Small intestine (tissue), 7 donors: ENCODE results near the gene SSBP4. TPM values are rescaled to one million over a fixed set of nuclear protein-coding genes. Genes with fewer than 3 reads are reported as not detected.
A peak's percentile ranks its signal among the peaks of the same experiment; 100 is the strongest.

Source experiments
- DNase-seq, 2 donors: peaks; one replicate each; pipeline versions ENCODE4 v3.0.0 to v3.0.0-alpha.2; 2013
- FAIRE-seq: peaks from 2 replicates; lab custom pipeline; 2012; peaks lifted over from hg19 to GRCh38; lab: Jason Lieb, UNC
- H3K27ac ChIP-seq, 3 donors: one replicate each; pipeline ENCODE4 v1.5.1; 2013; ENCODE audit warnings: low read length in 2 of 3, mild to moderate bottlenecking in 2 of 3, control low read depth in 1 of 3, inconsistent platforms in 1 of 3, low read depth in 1 of 3, moderate library complexity in 1 of 3
- H3K27me3 ChIP-seq, 3 donors: one replicate each; pipeline ENCODE4 v1.6.1; 2013; ENCODE audit warnings: low read length in 3 of 3, inconsistent platforms in 1 of 3; ENCODE audit not compliant: control insufficient read depth in 3 of 3, insufficient read depth in 3 of 3
- H3K36me3 ChIP-seq, 3 donors: one replicate each; pipeline ENCODE4 v1.6.1; 2013; ENCODE audit warnings: low read length in 3 of 3, inconsistent platforms in 1 of 3, low read depth in 1 of 3, mild to moderate bottlenecking in 1 of 3, moderate library complexity in 1 of 3; ENCODE audit not compliant: control insufficient read depth in 3 of 3, insufficient read depth in 2 of 3
- H3K4me1 ChIP-seq, 3 donors: one replicate each; pipeline ENCODE4 v1.6.1; 2013; ENCODE audit warnings: low read length in 2 of 3, inconsistent platforms in 1 of 3, low read depth in 1 of 3, mild to moderate bottlenecking in 1 of 3, moderate library complexity in 1 of 3; ENCODE audit not compliant: control insufficient read depth in 3 of 3, insufficient read depth in 2 of 3
- H3K4me3 ChIP-seq, 3 donors: one replicate each; pipeline ENCODE4 v1.5.1; 2013; ENCODE audit warnings: low read length in 3 of 3, control low read depth in 1 of 3, inconsistent platforms in 1 of 3, low read depth in 1 of 3, mild to moderate bottlenecking in 1 of 3, moderate library complexity in 1 of 3
- H3K9me3 ChIP-seq, 2 donors: one replicate each; pipeline ENCODE4 v1.6.1; 2013; ENCODE audit warnings: low read depth in 1 of 2, low read length in 1 of 2; ENCODE audit not compliant: control insufficient read depth in 2 of 2, insufficient read depth in 1 of 2
- WGBS, 3 donors: extraction: QIAGEN DNeasy Blood & Tissue Kit; methylation state at CpG; one replicate each; pipeline ENCODE4 v1.1.7; 2013; 5-methylcytosine and 5-hydroxymethylcytosine counted together
- polyA plus RNA-seq, 4 donors: library from polyadenylated mRNA; stranded (reverse) in 3 of 4; unstranded in 1 of 4; fragments of 200-250 nt in 3 of 4; fragments of 120-200 nt in 1 of 4; gene quantifications; one replicate each; pipeline versions ENCODE4 v1.2.1 to v1.2.3, GENCODE V29; 2013
- donor health status: healthy with polysubstance abuse.
- donor health status: control.
- donor health status: control.
- donor health status: Bipolar disorder and iron deficiency.
- donor health status: healthy.

The SSBP4 gene
- polyA plus RNA-seq, 4 donors = 15.9 to 117 (median 44.2) TPM

DNA sequence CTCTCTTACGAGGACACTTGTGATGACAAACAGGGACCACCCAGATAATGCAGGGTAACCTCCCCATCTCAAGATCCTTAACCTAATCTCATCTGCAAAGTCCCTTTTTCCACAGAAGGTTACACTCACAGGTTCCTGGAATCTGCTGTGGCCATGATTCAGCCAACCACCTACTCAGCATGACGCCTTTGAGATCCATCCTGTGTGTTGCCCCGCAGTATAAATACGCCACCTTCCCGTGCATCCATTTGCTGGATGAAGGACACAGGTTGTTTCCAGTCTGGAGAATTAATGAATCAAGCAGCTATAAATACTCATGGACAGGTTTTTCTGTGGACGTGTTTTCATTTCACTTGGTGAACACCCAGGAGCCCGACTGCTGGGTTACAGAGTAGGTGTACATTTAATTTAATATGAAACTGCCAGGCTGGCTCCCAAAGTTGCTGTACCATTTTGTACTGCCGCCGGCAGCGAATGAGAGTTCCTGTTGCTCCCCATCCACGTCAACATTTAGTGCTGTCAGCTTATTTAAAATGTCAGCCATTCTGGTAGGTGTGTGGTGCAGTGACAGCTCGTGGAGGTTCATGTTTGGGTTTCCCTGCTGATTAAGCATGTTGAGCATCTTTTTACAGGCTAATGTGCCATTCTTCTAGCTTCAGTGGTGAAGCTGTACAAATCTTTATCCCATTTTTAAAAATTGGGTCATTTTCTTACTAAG is 62.5 kb downstream of the SSBP4 start:
- FAIRE-seq (no peak), DNase-seq (no peak)

DNA sequence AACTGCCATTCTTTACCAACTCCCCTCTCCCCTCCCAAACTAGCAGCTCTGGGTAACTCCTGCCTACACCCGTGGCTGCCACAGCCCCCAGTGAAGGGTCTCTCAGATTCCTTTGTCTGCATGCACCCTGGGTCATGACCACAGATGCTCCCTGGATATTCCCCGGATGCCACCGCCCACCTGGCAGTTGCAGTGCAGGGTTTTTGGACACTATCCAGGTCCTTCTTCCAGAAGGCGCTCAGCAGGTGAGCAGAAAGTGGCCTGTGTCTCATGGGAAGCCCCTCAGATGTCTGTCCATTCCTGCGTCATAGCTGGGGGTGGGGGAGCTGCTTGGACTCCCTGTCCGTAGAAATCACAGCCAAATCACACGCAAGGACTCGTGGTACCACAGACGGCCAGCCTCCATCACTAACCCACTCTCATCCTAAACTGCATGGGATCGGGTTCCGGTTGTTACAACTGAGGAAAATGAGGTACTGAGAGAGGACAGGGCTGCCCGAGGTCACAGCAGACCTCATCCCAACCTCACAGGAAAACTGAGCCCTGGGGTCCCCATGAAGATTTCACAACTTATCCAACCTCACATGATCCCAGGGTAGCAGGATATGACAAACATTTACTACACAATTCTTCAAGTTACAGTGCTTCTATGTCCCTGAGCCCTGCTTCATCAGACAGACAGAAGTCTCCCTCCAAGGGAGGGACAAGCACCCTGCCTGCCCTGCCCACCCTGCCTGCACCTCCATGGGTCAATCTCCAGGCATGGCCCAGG is 64.1 kb downstream of the SSBP4 start:
- no peaks in the 10 kb centered on the region for H3K27me3 ChIP-seq
- FAIRE-seq = no peak
- H3K9me3 ChIP-seq = no peaks in the 10 kb centered on the region
- no peak overlapping the region for H3K4me3 ChIP-seq
- peak overlapping the region in 1 of 3 donors; percentile 29 for H3K27ac ChIP-seq
- no peak for DNase-seq
- H3K4me1 ChIP-seq = peaks cover 11 to 32% (median 25%) of the 10 kb centered on the region in 3 donors
- 59 to 72% (median 71%) methylated on average over 12 of the region's 12 CpGs for WGBS, 3 donors
- H3K36me3 ChIP-seq = peaks cover 0 to 28% (median 0%) of the 10 kb centered on the region in 3 donors

More for the DNA sequence above, 62.5 kb downstream of the SSBP4 start:
- H3K4me1 ChIP-seq = peaks cover 7 to 29% (median 22%) of the 10 kb centered on the region in 3 donors
- H3K27ac ChIP-seq = no peak overlapping the region
- WGBS, 3 donors = 90 to 96% (median 92%) methylated on average over 12 of the region's 12 CpGs
- no peaks in the 10 kb centered on the region for H3K27me3 ChIP-seq
- H3K9me3 ChIP-seq = no peaks in the 10 kb centered on the region
- peaks cover 0 to 33% (median 0%) of the 10 kb centered on the region in 3 donors for H3K36me3 ChIP-seq
- no peak overlapping the region for H3K4me3 ChIP-seq

Other genes starting within 250 kb of the SSBP4 start
- 100 to 1,000 TPM in 2 of 4 donors, 10 to 100 TPM in 2; 51.9 to 480 (median 135) TPM for gene IFI30, start 245.6 kb upstream of the SSBP4 start, polyA plus RNA-seq
- gene MPV17L2, start 226.2 kb upstream of the SSBP4 start, polyA plus RNA-seq = 10 to 100 TPM in 3 of 4 donors, 1 to 10 TPM in 1; 6.0 to 25.9 (median 17.2) TPM
- gene RAB3A, start 215.4 kb upstream of the SSBP4 start, polyA plus RNA-seq = 1 to 10 TPM in 3 of 4 donors, under 1 TPM in 1; 0.81 to 6.0 (median 1.9) TPM
- gene PDE4C, start 193.0 kb upstream of the SSBP4 start, polyA plus RNA-seq = 1 to 10 TPM in 1 of 4 donors, under 1 TPM in 1, not detected in 2; 0.52 to 1.1 TPM
- gene IQCN, start 144.9 kb upstream of the SSBP4 start, polyA plus RNA-seq = 10 to 100 TPM in 1 of 4 donors, 1 to 10 TPM in 3; 1.5 to 15.2 (median 4.9) TPM
- gene JUND, start 137.8 kb upstream of the SSBP4 start, polyA plus RNA-seq = 100 to 1,000 TPM; 129 to 211 (median 162) TPM
- gene LSM4, start 96.3 kb upstream of the SSBP4 start, polyA plus RNA-seq = 100 to 1,000 TPM; 102 to 269 (median 186) TPM
- gene PGPEP1, start 78.8 kb upstream of the SSBP4 start, polyA plus RNA-seq = 10 to 100 TPM; 29.1 to 77.9 (median 38.6) TPM
- 10 to 100 TPM in 3 of 4 donors, 1 to 10 TPM in 1; 4.5 to 41.5 (median 20.1) TPM for gene GDF15, start 33.2 kb upstream of the SSBP4 start, polyA plus RNA-seq
- gene LRRC25, start 21.8 kb upstream of the SSBP4 start, polyA plus RNA-seq = 1 to 10 TPM in 3 of 4 donors, under 1 TPM in 1; 0.89 to 5.1 (median 3.4) TPM
- 10 to 100 TPM in 2 of 4 donors, 1 to 10 TPM in 2; 4.5 to 72.1 (median 9.3) TPM for gene ISYNA1, start 18.7 kb downstream of the SSBP4 start, polyA plus RNA-seq
- 10 to 100 TPM in 2 of 4 donors, 1 to 10 TPM in 2; 8.6 to 12.2 (median 10.4) TPM for gene ELL, start 102.7 kb downstream of the SSBP4 start, polyA plus RNA-seq
- gene FKBP8, start 124.2 kb downstream of the SSBP4 start, polyA plus RNA-seq = 100 to 1,000 TPM; 144 to 189 (median 180) TPM
- 10 to 100 TPM; 58.8 to 81.3 (median 75.2) TPM for gene KXD1, start 138.5 kb downstream of the SSBP4 start, polyA plus RNA-seq
- gene UBA52, start 152.5 kb downstream of the SSBP4 start, polyA plus RNA-seq = 1,000 to 10,000 TPM in 2 of 4 donors, 100 to 1,000 TPM in 2; 741 to 1,139 (median 935) TPM
- 100 to 1,000 TPM in 1 of 4 donors, 10 to 100 TPM in 3; 46.1 to 102 (median 65.9) TPM for gene REX1BD, start 169.4 kb downstream of the SSBP4 start, polyA plus RNA-seq
- gene CRLF1, start 187.4 kb downstream of the SSBP4 start, polyA plus RNA-seq = 10 to 100 TPM in 1 of 4 donors, 1 to 10 TPM in 2, not detected in 1; 2.0 to 22.3 (median 6.5) TPM
- gene TMEM59L, start 193.5 kb downstream of the SSBP4 start, polyA plus RNA-seq = 1 to 10 TPM in 3 of 4 donors, not detected in 1; 1.3 to 8.5 (median 1.6) TPM
- gene KLHL26, start 217.6 kb downstream of the SSBP4 start, polyA plus RNA-seq = 1 to 10 TPM; 1.6 to 5.2 (median 3.5) TPM